Activated CD4-positive, alpha-beta T cell treated with anti-CD3 and anti-CD28 coated beads, Interleukin-2, amount 50 U/mL, for 1 hour (primary cell): ENCODE results near the gene SLC30A9.

Source experiments
- DNase-seq: peaks from one replicate; pipeline ENCODE4 v3.0.0-alpha.2; 2020

Gene SLC30A9

GRCh38 chr4:42008011-42008786 lies 17.9 kb downstream of the SLC30A9 start:
- no peak for DNase-seq

DNA sequence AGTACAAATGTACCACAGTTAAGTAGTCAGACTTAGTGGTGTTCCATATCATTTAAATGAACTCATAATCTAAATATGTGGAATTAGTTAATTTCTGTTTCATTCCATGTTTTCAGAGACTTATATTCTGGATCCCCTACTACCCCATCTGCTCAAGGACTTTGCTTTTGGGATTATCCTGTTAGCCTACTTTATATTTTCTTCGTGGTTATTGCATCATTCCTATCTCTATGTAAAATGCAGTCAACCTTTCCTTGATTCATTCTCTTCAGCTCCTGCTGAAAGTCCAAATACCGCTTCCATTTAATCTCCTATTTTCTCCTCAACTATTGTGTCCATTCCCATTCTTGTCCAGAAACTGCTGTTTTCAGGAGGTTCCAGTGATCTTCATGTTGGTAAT lies 25.1 kb downstream of the SLC30A9 start:
- DNase-seq = no peak

- no peak for DNase-seq
Observed at GRCh38 chr4:42018451-42018850, 28.1 kb downstream of the SLC30A9 start.

DNA sequence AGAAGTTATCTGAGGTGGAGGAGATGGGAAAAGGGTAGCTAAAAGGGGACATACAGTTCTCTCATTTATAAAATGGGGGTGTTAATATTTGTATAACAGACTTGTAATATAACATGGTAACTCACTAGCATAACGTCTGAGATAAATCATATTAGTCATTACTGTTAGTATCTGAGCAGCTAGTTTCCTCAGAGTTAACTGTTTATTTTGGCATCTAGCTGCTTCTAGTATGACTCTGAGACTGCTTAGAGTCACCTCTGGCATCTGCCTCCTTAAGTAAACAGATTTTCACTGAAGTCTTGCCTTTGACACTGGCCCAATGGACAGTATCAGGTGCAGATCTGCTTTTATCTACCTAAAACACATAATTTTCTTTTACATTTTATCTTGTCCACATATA lies 58.1 kb downstream of the SLC30A9 start:
- no peak for DNase-seq

GRCh38 chr4:42050516-42051249 lies 60.4 kb downstream of the SLC30A9 start:
- no peak for DNase-seq

DNA sequence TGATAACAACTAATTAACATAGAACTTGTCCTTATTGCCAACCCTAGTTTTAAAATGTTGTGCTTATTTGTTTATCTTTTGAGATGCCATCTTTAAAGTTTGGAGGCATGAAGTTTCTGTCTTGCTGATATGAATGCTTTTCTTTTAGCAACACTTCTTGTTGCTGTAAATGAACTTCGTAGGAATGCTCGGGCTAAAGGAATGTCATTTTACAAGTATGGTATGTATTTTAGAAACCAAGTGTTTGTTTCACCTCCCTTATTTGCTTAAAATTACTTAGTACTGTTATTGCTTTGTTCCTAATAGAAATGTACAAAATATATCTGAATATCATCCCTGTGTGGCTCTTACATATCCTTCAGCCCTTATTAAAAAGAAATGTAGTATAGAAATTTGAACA lies 76.1 kb downstream of the SLC30A9 start:
- DNase-seq = no peak

- no peak for DNase-seq
Observed at GRCh38 chr4:42067264-42067663, 76.9 kb downstream of the SLC30A9 start.

- no peak for DNase-seq
Observed at GRCh38 chr4:42070463-42070862, 80.1 kb downstream of the SLC30A9 start.

- no peak for DNase-seq
Observed at GRCh38 chr4:42074294-42074693, 84.0 kb downstream of the SLC30A9 start.

GRCh38 chr4:42078184-42078801 lies 88.0 kb downstream of the SLC30A9 start:
- DNase-seq = no peak

GRCh38 chr4:42080306-42080705 lies 90.0 kb downstream of the SLC30A9 start:
- DNase-seq = no peak

DNA sequence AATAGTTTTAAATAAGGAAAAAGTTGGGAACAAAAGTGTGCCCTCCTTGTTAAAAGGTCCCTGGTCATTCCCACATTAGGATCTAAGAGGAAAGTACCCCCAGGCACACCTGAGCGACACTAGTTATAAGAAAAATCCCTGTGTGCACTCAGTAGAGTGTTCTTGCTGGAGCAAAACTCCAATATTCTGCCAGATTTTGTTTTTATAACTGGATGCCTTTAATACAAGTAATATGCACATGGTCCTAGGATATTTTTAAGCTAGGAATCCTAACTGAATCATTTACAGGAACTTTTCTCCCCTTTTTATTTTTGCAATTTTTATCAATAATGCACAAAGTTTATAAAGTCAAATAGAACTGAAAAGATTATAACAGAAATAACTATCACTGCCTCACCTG lies 93.5 kb downstream of the SLC30A9 start:
- DNase-seq = no peak

DNA sequence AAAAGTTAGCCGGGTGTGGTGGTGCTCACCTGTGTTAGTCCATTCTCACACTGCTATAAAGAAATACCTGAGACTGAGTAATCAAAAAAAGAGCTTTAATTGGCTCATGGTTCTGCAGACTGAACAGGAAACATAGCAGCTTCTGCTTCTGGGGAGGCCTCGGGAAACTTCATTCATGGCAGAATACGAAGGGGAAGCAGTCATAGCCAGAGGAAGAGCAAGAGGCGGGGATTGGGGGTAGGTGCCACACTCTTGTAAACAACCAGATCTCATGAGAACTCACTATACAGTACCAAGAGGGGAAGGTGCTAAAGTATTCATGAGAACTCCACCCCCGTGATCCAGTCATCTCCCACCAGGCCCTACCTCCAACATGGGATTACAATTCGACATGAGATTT lies 98.1 kb downstream of the SLC30A9 start:
- no peak for DNase-seq

- no peak for DNase-seq
Observed at GRCh38 chr4:42101446-42101975, 111.2 kb downstream of the SLC30A9 start.

DNA sequence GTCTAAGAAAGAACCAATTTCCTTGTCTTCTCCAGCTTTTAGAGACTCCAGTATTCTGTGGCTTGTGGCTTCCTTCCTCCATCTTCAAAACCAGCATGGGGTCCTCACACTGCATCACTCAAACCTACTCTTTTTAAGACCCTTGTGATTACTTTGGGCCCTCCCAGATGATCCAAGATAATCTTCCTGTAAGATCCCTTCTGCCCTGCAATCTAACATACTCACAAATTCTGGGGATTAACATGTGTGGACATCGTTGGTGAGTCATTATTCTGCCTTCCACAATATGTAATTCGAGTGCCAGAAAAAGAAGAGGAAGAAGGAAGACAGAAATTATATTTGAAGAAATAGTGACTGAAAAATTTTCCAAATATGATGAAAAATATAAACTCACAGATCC lies 114.2 kb downstream of the SLC30A9 start:
- no peak for DNase-seq

DNA sequence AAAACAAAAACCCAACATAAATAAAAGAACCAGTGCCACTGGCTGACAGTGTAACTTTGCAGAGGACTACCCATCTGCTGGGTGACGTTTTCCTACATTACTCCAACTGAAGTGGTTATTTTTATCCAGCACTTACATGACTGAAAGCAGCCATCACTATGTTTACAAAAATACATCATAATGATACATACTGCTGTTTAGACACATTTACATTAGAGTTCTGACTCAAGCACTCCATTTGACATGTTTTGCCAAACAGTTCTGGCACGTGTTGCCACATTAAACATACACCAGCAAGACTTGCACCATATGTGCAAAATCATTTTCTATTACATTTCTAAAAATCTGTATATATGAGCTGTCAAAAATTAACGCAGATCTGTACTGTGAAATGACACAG lies 122.5 kb downstream of the SLC30A9 start:
- DNase-seq = no peak

DNA sequence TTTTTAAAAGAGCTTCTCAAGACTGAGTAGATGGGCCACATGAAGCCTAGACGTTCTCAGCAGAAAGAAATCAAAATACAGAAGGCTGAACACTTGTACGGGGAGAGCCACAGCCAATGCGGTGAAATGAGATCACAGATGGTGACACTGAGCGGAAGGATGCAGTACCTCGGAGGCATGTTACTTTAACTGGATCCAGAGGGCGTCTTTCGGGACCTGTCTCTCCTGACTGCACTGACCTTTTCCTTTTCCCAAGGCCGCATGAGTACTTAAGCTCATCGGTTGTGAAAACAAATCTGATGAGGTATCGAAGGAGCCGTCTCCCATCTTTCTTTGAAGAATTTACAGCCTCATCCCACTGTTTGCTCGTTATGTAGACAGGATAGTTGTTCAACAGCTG lies 129.6 kb downstream of the SLC30A9 start:
- no peak for DNase-seq

DNA sequence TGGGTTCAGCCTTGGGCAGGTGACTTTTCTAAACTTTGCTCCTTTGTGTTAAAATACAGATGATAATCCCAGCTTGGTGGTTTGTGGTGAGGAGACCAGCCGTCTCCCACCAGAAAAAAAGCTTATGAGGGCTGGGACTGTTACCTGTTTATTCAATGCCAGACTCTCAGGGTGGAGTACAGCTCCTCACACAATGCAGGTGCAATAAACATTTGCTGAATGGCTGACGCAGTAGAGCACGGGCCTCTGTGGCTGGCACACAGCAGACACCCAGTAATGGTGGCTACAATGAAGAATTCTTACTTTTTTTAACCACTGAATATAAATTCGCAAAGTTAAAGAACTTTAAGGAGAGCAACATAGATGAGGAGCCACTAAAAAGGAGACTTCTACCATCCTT lies 131.9 kb downstream of the SLC30A9 start:
- DNase-seq = no peak

DNA sequence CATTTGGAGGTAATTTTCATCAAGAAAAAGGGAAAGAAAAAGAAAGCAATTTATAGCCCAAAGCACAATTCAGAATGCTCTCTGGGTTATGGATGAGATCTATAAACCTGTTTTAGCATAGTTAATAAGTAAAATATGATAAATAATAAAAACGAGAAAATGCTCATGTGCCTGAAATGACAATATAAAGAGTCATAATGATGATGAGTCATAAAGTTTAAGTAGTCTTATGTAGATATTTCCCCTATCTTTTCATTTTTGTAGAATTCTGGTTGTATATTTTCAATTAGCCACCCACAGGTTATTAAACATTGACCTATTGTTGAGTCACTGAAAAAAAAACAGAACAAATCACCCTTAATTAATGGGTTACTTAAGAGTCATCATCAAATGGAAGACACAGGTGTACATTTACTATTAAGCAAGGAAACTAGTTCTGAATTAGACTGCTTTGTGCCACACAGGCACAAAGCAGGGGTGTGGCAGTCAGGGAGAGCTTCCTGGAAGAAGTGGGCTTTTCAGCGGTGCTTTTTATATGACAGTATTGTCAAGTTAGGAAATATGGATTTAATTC lies 132.8 kb downstream of the SLC30A9 start:
- no peak for DNase-seq

DNA sequence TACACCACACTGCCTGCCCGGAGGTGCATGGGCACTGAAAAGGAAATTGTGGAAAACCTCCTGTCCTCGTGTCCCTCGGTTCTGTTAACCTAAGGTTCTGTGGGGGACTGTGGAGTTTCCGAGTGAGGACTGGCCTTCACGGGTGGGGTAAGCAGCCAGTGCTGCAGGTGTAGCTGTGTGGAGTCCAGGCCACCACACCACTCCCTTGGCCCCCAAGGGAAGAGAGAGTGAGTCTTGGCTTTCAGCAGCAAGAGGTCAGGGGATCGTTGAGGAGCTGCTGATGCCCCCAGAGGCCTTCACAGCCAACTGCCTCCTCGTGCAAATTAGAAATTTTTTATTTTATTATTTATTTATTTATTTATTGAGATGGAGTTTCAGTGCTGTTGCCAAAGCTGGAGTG lies 141.8 kb downstream of the SLC30A9 start:
- no peak for DNase-seq

GRCh38 chr4:42133006-42133405 lies 142.7 kb downstream of the SLC30A9 start:
- no peak for DNase-seq

- DNase-seq = no peak
Observed at GRCh38 chr4:42136371-42136770, 146.0 kb downstream of the SLC30A9 start.
